Karpas-422 (cell line): ENCODE results near the gene NFX1. TPM values are rescaled to one million over a fixed set of nuclear protein-coding genes. Genes with fewer than 3 reads are reported as not detected.
"Not testable (repeated sequence)": the region's sequence is repeated elsewhere in the genome, so short reads cannot be mapped to it uniquely, and the experiment has no call there.

ENCODE experiments used
- DNase-seq: peaks from one replicate; pipeline ENCODE4 v3.0.0-alpha.2; 2015
- H2AFZ ChIP-seq: fragments of 200-600 bp; sonication (generic); 2 replicates; pipeline ENCODE4 v1.6.1; 2014; ENCODE audit warnings: antibody characterized with exemption, low read length, mixed read lengths
- H3K27ac ChIP-seq: fragments of 200-600 bp; sonication (generic); 2 replicates; pipeline ENCODE4 v1.5.1; 2014; ENCODE audit warnings: mild to moderate bottlenecking, low read length, moderate library complexity
- H3K27me3 ChIP-seq: fragments of 200-600 bp; sonication (generic); 2 replicates; pipeline ENCODE4 v1.6.1; 2014; ENCODE audit warnings: low read length, mixed read lengths
- H3K36me3 ChIP-seq: fragments of 200-600 bp; sonication (generic); 2 replicates; pipeline ENCODE4 v1.6.1; 2014; ENCODE audit warnings: low read length, mixed read lengths; ENCODE audit not compliant: insufficient read depth
- H3K4me1 ChIP-seq: fragments of 200-600 bp; sonication (generic); 2 replicates; pipeline ENCODE4 v1.6.1; 2014; ENCODE audit warnings: mild to moderate bottlenecking, low read length, mixed read lengths
- H3K4me2 ChIP-seq: fragments of 200-600 bp; sonication (generic); 2 replicates; pipeline ENCODE4 v1.6.1; 2014; ENCODE audit warnings: low read length, low read depth, mild to moderate bottlenecking; ENCODE audit not compliant: poor library complexity, severe bottlenecking
- H3K4me3 ChIP-seq: fragments of 200-600 bp; sonication (generic); 2 replicates; pipeline ENCODE4 v1.5.1; 2014; ENCODE audit warnings: mild to moderate bottlenecking, antibody characterized with exemption, low read length, mixed read lengths
- H3K79me2 ChIP-seq: fragments of 200-600 bp; sonication (generic); 2 replicates; pipeline ENCODE4 v1.6.1; 2014; ENCODE audit warnings: mild to moderate bottlenecking, low read length, mixed read lengths
- H3K9ac ChIP-seq: fragments of 200-600 bp; sonication (generic); 2 replicates; pipeline ENCODE4 v1.6.0; 2014; ENCODE audit warnings: low read length
- H3K9me2 ChIP-seq: fragments of 200-600 bp; sonication (generic), shearing (Covaris generic); replicated peaks from 2 replicates; pipeline ENCODE4 v1.6.0; 2014; ENCODE audit warnings: mild to moderate bottlenecking, low read length, moderate library complexity; ENCODE audit not compliant: insufficient read depth
- H3K9me3 ChIP-seq: fragments of 300-700, 200-600 bp; sonication (generic); 2 replicates; pipeline ENCODE4 v1.6.1; 2014; ENCODE audit warnings: low read length, mixed read lengths
- H4K20me1 ChIP-seq: fragments of 200-600 bp; sonication (generic); 2 replicates; pipeline ENCODE4 v1.6.1; 2014; ENCODE audit warnings: mild to moderate bottlenecking, antibody characterized with exemption, low read length, low read depth; ENCODE audit not compliant: insufficient read depth
- total RNA-seq: library from RNA; depleted of rRNA; stranded (reverse); fragments of >200 nt; shearing (Covaris generic); gene quantifications from 2 replicates; pipeline ENCODE4 v1.2.3, GENCODE V29; 2014; ENCODE audit warnings: low replicate concordance

The NFX1 gene
- total RNA-seq, 1 experiment from 2014 or later, result 51.4 TPM

- H3K27ac ChIP-seq, H3K9me2 ChIP-seq, H3K36me3 ChIP-seq, H3K4me2 ChIP-seq, DNase-seq, H3K4me1 ChIP-seq, H3K4me3 ChIP-seq, H3K27me3 ChIP-seq, H3K9ac ChIP-seq, H3K9me3 ChIP-seq, H4K20me1 ChIP-seq, H2AFZ ChIP-seq, H3K79me2 ChIP-seq: not testable (repeated sequence)
These were observed 100.9 kb downstream of the NFX1 start for GRCh38 chr9:33391111-33391771.

GRCh38 chr9:33392591-33393021 is 102.3 kb downstream of the NFX1 start:
- H3K9ac ChIP-seq, H3K9me2 ChIP-seq, H3K4me2 ChIP-seq, H2AFZ ChIP-seq, H3K4me1 ChIP-seq, H3K4me3 ChIP-seq, DNase-seq, H3K9me3 ChIP-seq, H3K27ac ChIP-seq, H4K20me1 ChIP-seq, H3K36me3 ChIP-seq, H3K79me2 ChIP-seq, H3K27me3 ChIP-seq: not testable (repeated sequence)

- Histone ChIP-seq H3K4me2 (no peak overlapping the region), H2AFZ (no peak overlapping the region), H3K4me3 (no peak overlapping the region), H3K36me3 (no peaks in the 10 kb centered on the region), H3K9me3 (no peaks in the 10 kb centered on the region), H3K9me2 (no peaks in the 10 kb centered on the region), H4K20me1 (no peaks in the 10 kb centered on the region), H3K27ac (no peak overlapping the region), H3K79me2 (no peaks in the 10 kb centered on the region), H3K9ac (no peak overlapping the region), H3K27me3 (no peaks in the 10 kb centered on the region), H3K4me1 (no peaks in the 10 kb centered on the region)
- DNase-seq, result no peak
These were observed 103.3 kb downstream of the NFX1 start for GRCh38 chr9:33393581-33393980.

- not testable (repeated sequence) for H3K9me3 ChIP-seq, H3K79me2 ChIP-seq, H3K36me3 ChIP-seq, H3K4me3 ChIP-seq, H4K20me1 ChIP-seq, H3K9ac ChIP-seq, H3K27me3 ChIP-seq, H3K4me1 ChIP-seq, H3K9me2 ChIP-seq, H3K4me2 ChIP-seq, H3K27ac ChIP-seq, H2AFZ ChIP-seq, DNase-seq
These were observed 103.7 kb downstream of the NFX1 start for GRCh38 chr9:33393986-33394385.

- not testable (repeated sequence) for H3K36me3 ChIP-seq, H3K79me2 ChIP-seq, H3K4me2 ChIP-seq, H3K4me3 ChIP-seq, H3K9ac ChIP-seq, H2AFZ ChIP-seq, H3K27me3 ChIP-seq, DNase-seq, H3K4me1 ChIP-seq, H3K9me2 ChIP-seq, H3K9me3 ChIP-seq, H3K27ac ChIP-seq, H4K20me1 ChIP-seq
These were observed 105.0 kb downstream of the NFX1 start for GRCh38 chr9:33395159-33395879.

- H3K9ac ChIP-seq, H3K27ac ChIP-seq, H3K27me3 ChIP-seq, H3K4me1 ChIP-seq, H3K36me3 ChIP-seq, H3K4me2 ChIP-seq, DNase-seq, H2AFZ ChIP-seq, H4K20me1 ChIP-seq, H3K9me3 ChIP-seq, H3K9me2 ChIP-seq, H3K79me2 ChIP-seq, H3K4me3 ChIP-seq: not testable (repeated sequence)
These were observed 107.5 kb downstream of the NFX1 start for GRCh38 chr9:33397801-33398200.

GRCh38 chr9:33399047-33399446 is 108.7 kb downstream of the NFX1 start:
- H2AFZ ChIP-seq, H3K4me1 ChIP-seq, H3K9ac ChIP-seq, H3K4me3 ChIP-seq, H3K9me2 ChIP-seq, DNase-seq, H3K27ac ChIP-seq, H4K20me1 ChIP-seq, H3K9me3 ChIP-seq, H3K36me3 ChIP-seq, H3K27me3 ChIP-seq, H3K4me2 ChIP-seq, H3K79me2 ChIP-seq: not testable (repeated sequence)

- not testable (repeated sequence) for H3K9me3 ChIP-seq, H3K4me1 ChIP-seq, H3K9me2 ChIP-seq, H3K9ac ChIP-seq, H2AFZ ChIP-seq, H3K27me3 ChIP-seq, DNase-seq, H3K27ac ChIP-seq, H3K4me3 ChIP-seq, H3K36me3 ChIP-seq, H3K79me2 ChIP-seq, H4K20me1 ChIP-seq, H3K4me2 ChIP-seq
These were observed 111.5 kb downstream of the NFX1 start for GRCh38 chr9:33401809-33402208.
